Suprapubic skin (tissue), 4 donors: ENCODE measurements around the gene DYNLRB1.

ENCODE experiments used
- CTCF ChIP-seq, 2 donors: fragments of 200-600 bp in 1 of 2; fragments of 450-650 bp in 1 of 2; sonication (generic) in 1 of 2; IDR thresholded peaks; one replicate each; pipeline ENCODE4 v1.5.1; 2016 to 2019; ENCODE audit warnings: antibody characterized with exemption in 2 of 2, mild to moderate bottlenecking in 1 of 2, moderate library complexity in 1 of 2
- POLR2A ChIP-seq, 2 donors: fragments of 450-650 bp; IDR thresholded peaks; one replicate each; pipeline ENCODE4 v1.6.1; 2017; ENCODE audit warnings: antibody characterized with exemption in 2 of 2, mild to moderate bottlenecking in 2 of 2, moderate library complexity in 2 of 2
- POLR2AphosphoS5 ChIP-seq, 3 donors: sonication (generic); formaldehyde crosslinking; IDR thresholded peaks; one replicate each; pipeline ENCODE4 v1.6.1; 2017; ENCODE audit warnings: antibody characterized with exemption in 3 of 3

DNA sequence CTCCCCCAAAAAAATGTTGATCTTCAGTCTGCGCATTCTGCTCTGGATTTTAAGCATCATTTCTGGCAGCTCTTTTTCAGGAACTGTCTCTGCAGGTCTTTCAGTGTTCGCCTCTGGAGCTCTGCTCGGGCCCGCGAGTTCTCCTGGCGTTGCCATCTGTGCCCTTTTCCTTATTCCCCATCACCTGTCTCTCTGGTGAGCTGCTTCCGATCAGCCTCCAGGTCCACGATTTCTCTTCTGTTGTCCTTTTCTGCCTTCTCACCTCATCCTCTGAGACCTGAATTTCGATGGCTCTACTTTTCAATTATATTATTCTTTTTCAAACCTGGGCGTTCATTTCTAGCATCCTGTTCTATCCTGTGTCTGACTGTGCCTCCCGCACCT, 41.7 kb downstream of the DYNLRB1 start:
- TF ChIP-seq CTCF (IDR thresholded peaks at IDR 0.05) (no peak), POLR2A (IDR thresholded peaks at IDR 0.05) (no peak), POLR2AphosphoS5 (IDR thresholded peaks at IDR 0.05) (no peak)
